SH-SY5Y (cell line): ENCODE data around the gene KCNQ1OT1.

Experiments used
- GATA2 ChIP-seq: IDR thresholded peaks from 2 replicates; pipeline ENCODE4 v1.6.1; 2011; ENCODE audit warnings: mild to moderate bottlenecking, low read depth, low read length
- GATA3 ChIP-seq: IDR thresholded peaks from 2 replicates; pipeline ENCODE4 v1.6.1; 2011; ENCODE audit warnings: low read depth, mild to moderate bottlenecking, low read length, moderate library complexity

DNA sequence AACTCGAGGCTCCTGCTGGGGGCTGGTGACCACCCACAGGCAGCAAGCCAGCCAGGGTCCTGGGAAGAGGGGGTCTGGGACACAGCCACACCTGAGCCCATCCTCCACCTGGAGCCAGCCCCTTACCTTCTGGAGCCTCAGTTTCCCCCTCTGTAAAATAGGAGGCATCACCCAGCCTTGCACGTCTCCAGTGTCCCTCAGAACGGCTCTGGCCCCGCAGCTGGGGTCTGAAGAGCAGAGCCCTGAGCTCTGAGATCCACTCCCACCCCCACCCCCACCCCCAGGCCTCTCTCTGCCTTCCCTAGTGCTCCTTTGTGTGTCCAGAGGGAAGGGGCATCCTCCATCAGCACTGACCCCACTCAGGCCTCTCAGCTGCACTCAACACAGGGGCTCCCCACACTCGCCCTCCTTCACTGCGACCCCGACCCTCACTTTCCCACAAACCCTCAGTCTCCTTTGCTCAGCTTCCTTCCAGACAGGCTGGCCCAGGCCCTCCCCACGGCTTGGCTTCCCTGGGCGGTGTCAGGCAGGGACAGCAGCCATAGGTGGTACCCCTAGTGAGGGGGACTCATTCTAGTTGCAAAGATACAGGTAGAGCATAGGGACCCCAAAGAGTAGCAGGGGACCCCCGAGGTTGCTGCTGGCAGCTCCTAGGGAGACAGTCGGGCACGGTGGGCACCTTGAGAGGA, 33.3 kb upstream of the KCNQ1OT1 start:
- no peak for TF ChIP-seq GATA2
- TF ChIP-seq GATA3 = no peak
